Activated T-cell treated with anti-CD3 and anti-CD28 coated beads, Interleukin-2, amount 50 U/mL, for 24 hours (primary cell): ENCODE measurements around the gene LEFTY2.

Experiments
- DNase-seq: peaks from one replicate; pipeline ENCODE4 v3.0.0-alpha.2; 2020
- H3K27ac Mint-ChIP-seq: 2 replicates; pipeline ENCODE4 v1.8.0; 2020; ENCODE audit warnings: mild to moderate bottlenecking, mixed read lengths
- H3K27me3 Mint-ChIP-seq: 2 replicates; pipeline ENCODE4 v1.8.0; 2020; ENCODE audit warnings: mixed read lengths
- H3K36me3 Mint-ChIP-seq: 2 replicates; pipeline ENCODE4 v1.8.0; 2020; ENCODE audit warnings: low read depth, mixed read lengths
- H3K4me1 Mint-ChIP-seq: 2 replicates; pipeline ENCODE4 v1.8.0; 2020; ENCODE audit warnings: low read depth, mixed read lengths
- H3K4me3 Mint-ChIP-seq: 2 replicates; pipeline ENCODE4 v1.8.0; 2020; ENCODE audit warnings: mild to moderate bottlenecking, moderate library complexity, mixed read lengths
- H3K9me3 Mint-ChIP-seq: 2 replicates; pipeline ENCODE4 v1.8.0; 2020; ENCODE audit warnings: mixed read lengths

Gene LEFTY2

DNA sequence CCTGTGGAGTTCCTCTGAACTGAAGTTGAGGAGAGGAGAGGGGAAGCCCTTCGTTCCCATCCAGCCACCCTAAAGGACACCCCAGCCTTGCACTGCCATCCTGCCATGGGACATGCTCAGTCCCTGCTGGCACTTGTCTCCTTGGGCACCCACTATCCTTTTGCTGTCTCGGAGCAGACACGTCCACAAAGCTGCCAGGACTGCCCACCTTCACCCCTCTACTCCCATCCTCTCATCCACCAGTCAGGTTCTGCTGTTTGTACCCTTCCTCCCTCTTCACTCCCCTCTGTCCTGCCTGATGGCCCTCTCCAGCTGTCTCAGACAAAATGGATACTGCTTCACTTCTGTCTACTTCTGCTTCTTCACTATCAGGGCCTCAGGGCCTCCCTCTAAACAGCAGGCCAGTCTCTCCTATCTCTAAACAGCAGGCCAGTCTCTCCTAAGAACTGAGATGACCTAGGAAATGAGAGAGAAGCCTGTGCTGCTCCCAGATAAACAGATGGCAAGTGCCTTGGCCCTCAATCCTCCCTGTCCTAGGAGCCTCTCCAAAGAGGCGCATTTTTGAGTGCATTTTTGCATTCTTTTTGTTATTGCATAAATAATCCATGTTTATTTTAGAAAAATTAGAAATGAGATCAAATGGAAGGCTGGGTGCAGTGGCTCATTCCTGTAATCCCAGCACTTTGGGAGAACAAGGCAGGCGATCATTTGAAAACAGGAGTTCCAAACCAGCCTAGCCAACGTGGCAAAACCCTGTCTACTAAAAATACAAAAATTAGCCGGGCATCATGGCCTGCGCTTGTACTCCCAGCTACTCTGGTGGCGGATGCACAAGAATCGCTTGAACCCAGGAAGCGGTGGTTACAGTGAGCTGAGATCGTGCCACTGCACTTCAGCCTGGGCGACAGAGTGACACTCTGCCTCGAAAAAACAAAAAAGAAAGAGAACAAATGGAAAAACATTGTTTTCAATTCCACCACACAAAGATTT lies 12.5 kb downstream of the LEFTY2 start:
- Mint-ChIP-seq H3K4me3 (no peak overlapping the region), H3K4me1 (peaks cover 26% of the 10 kb centered on the region), H3K27ac (peak overlapping the region; percentile 89), H3K27me3 (no peaks in the 10 kb centered on the region), H3K9me3 (no peaks in the 10 kb centered on the region), H3K36me3 (peaks cover 6% of the 10 kb centered on the region)
- peak; percentile 45 for DNase-seq

DNA sequence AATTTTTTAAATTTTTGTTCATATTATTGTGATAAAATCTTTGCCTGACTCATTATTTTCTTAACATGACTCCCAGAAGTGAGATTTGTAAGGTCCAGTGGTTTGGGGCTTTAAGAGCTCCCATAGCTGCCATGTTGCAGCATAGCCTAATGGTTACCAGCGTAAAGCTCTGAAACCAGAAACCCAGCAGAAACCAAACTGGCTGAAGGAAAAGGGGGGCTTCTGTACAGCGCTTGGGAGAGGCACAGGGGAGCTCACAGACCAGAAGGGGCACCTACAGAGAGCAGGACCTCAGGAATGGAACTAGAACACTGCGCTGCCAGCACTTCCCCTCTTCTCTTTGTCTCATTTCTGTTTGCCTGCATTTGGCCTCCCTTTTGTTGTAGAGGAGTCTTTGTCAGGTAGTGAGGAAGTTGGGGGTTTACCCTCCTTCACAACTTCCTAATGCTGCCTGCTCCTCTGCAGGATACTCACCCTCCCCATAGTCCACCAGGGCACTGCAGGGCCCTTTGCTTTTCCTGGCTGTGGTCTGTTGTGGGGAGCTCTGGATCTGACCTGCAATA lies 14.4 kb downstream of the LEFTY2 start:
- H3K36me3 Mint-ChIP-seq = peaks cover 21% of the 10 kb centered on the region
- peaks cover 41% of the 10 kb centered on the region for H3K4me1 Mint-ChIP-seq
- H3K27ac Mint-ChIP-seq = no peak overlapping the region
- H3K9me3 Mint-ChIP-seq = no peaks in the 10 kb centered on the region
- DNase-seq = no peak
- no peak overlapping the region for H3K4me3 Mint-ChIP-seq
- no peaks in the 10 kb centered on the region for H3K27me3 Mint-ChIP-seq

DNA sequence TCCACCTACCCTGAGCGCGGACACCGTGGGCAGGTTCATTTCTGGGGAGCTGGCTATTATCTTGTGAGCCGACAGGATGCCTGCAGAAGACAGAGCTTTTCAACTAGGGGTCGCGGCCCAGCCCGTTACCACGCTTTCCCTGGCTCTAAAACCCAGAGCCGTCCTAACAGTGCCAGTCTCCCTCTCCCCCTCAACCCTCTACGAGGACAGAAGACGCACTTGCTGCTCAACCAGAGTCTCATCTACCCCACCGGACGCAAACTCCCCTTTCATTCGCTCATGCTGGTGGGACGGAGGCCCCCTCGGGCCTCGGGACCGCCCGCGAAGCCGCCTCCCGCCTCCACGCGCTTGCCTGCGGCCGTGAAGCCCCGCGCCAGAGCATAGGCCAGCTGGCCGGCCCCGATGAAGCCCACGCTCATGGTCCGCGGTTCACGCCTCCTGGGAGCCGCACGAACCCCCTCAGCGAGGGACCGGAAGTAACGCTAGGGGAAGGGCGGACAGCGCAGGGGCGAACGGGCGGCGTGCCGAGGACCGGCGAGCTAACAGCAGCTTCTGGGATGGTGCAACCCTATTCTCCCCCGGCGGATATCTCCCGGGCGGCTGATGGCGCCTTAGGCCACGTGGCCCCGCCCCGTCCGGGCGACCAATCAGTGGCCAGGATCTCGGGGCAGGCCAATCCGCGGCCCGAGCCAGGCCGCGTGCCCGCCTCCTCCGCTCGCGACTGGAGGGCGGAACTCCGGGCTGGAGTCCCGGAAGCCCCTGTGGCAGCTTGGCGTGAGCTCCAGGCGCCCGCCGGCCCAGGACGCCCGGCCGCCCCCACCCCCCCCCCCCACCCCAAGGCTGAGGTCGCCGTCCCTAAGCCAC lies 17.1 kb downstream of the LEFTY2 start, which contains the start of gene PYCR2:
Gene PYCR2, minus strand, starts transcription at position 559 of the 864 bp plus-strand sequence. Its CDS starts 140 bp downstream, at position 419.
- Mint-ChIP-seq H3K4me3 (peak within 1 kb of the TSS; percentile 96), H3K36me3 (peaks cover 48% of the 10 kb centered on the region), H3K27ac (peak within 1 kb of the TSS; percentile 97), H3K4me1 (peaks cover 61% of the 10 kb centered on the region), H3K9me3 (no peaks in the 10 kb centered on the region), H3K27me3 (no peaks in the 10 kb centered on the region)
- DNase-seq = peak; percentile 96

DNA sequence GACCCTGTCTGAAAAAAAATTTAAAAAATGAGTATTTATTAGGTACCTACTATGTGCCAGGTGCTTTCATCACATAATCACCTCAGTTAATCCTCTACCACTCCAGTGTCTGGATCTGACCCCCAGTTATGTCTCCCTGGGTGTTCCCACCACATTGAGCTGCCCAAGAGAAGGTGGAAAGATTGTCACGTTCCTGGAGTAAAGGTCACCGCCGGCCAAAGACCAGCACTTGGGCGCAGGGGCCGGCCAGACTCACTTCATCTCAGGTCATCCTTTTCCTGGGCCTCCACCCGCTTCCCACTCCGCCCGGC lies 17.7 kb downstream of the LEFTY2 start:
- no peaks in the 10 kb centered on the region for H3K27me3 Mint-ChIP-seq
- H3K4me3 Mint-ChIP-seq = peak overlapping the region; percentile 96
- H3K36me3 Mint-ChIP-seq = peaks cover 54% of the 10 kb centered on the region
- H3K4me1 Mint-ChIP-seq = peaks cover 58% of the 10 kb centered on the region
- H3K27ac Mint-ChIP-seq = peak overlapping the region; percentile 97
- DNase-seq = no peak
- no peaks in the 10 kb centered on the region for H3K9me3 Mint-ChIP-seq

DNA sequence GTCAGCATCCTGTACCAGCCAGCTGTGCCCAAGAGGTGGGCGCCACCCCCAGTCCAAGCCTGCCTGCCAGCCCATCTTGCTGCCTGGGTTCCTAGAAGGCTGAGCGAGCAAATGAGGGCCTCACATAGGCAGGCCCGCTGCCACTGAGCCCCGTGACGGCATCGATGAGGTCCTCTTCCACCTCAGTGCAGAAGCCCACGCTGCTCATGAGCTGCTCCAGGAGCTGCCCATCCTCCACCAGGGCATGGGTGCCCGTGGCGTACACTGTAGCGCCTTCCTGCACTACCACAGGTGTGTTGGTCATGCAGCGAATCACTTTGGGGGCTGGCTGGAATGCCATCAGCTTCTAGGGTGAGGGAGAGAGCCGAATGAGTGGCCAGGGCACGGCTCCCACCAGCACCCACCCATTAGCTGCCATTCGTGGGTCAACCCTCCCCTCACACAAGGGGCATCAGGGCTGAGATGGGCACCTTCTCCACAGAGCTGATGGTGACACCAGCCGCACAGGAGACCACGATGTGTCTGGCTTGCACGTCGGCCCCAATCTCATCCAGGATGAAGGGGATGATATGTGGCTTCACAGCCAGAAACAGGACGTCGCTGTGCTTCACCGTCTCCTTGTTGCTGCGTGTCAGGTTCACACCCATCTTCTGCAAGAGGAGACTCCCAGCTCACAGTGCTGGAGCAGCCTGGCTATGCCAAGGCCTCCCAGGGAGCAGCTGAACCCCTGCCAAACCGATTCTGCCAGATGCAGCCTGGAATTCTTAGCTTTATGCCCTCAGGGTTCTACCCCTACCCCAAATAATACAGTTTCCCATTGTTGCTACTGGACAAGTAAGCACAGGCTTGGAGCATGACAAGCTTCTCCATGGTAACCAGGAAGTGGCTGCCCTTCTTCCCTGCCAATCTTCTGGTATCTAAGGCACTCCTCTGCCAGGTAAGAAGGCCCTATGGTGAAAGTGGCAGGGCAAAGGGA lies 19.0 kb downstream of the LEFTY2 start:
- Mint-ChIP-seq H3K36me3 (peaks cover 67% of the 10 kb centered on the region), H3K4me1 (peaks cover 62% of the 10 kb centered on the region), H3K27ac (peak overlapping the region; percentile 97), H3K27me3 (no peaks in the 10 kb centered on the region), H3K9me3 (no peaks in the 10 kb centered on the region), H3K4me3 (peak overlapping the region; percentile 96)
- DNase-seq = no peak

DNA sequence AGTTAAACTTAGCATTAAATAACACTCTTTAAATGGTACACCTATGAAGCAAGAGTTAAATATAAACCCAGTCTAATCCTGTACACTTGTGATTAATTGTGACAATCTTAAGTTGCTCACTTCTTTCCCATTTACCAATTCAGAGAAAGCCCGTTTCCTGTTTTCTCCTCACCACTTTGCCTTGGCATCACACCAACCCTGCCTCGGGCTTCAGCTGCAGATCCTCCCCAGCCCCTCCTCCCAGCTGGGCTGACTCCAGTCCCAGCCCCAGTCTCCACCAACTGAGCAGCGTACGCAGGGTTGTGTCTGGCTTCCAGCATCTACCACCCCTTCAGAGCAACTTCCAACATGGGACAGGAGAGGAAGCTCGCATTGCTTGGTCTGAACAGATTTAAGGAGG lies 21.1 kb downstream of the LEFTY2 start:
- Mint-ChIP-seq H3K36me3 (peaks cover 86% of the 10 kb centered on the region), H3K27me3 (no peaks in the 10 kb centered on the region), H3K9me3 (no peaks in the 10 kb centered on the region), H3K4me3 (no peak overlapping the region), H3K4me1 (peaks cover 52% of the 10 kb centered on the region), H3K27ac (peak overlapping the region; percentile 74)
- no peak for DNase-seq

DNA sequence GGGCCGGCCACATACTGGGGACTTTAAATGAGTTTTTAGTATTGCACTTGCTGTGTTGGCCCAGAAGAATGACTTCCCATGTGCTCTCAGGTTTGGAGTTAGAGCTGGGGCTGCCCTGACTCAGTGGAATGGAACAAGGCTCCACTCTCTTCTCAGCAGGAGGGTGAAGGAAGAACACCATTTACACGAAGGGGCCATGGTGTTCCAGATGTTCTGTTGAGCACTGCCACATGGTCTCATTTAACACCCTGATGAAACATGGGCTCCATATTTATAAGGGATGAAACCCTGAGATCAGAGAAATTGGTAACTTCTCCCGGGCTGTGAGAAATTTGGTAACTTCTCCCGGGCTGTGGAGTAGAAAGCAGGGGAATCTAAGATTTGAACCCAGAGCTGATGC lies 22.7 kb downstream of the LEFTY2 start:
- H3K4me3 Mint-ChIP-seq = no peak overlapping the region
- no peaks in the 10 kb centered on the region for H3K9me3 Mint-ChIP-seq
- H3K36me3 Mint-ChIP-seq = peaks cover 79% of the 10 kb centered on the region
- DNase-seq = no peak
- peaks cover 49% of the 10 kb centered on the region for H3K4me1 Mint-ChIP-seq
- H3K27me3 Mint-ChIP-seq = no peaks in the 10 kb centered on the region
- H3K27ac Mint-ChIP-seq = no peak overlapping the region

DNA sequence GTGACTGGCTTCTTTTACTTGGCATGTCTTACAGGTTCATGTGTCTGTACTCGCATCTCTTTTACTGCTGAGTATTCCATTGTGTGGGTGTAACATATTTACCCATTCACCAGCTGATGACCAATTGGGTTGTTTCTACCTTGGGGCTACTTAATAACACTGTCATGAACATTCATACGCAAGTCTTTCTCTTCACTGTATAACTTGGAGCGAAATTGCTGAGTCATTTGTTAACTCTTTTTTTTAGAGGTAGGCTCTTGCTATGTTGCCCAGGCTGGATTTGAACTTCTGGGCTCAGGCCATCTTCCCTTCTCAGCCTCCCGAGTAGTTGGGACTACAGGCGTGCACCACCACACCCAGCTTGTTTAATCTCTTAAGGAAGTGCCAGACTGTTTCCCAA lies 23.5 kb downstream of the LEFTY2 start:
- Mint-ChIP-seq H3K36me3 (peaks cover 78% of the 10 kb centered on the region), H3K9me3 (no peaks in the 10 kb centered on the region), H3K4me3 (no peak overlapping the region), H3K27me3 (no peaks in the 10 kb centered on the region), H3K27ac (peak overlapping the region; percentile 1), H3K4me1 (peaks cover 45% of the 10 kb centered on the region)
- no peak for DNase-seq

DNA sequence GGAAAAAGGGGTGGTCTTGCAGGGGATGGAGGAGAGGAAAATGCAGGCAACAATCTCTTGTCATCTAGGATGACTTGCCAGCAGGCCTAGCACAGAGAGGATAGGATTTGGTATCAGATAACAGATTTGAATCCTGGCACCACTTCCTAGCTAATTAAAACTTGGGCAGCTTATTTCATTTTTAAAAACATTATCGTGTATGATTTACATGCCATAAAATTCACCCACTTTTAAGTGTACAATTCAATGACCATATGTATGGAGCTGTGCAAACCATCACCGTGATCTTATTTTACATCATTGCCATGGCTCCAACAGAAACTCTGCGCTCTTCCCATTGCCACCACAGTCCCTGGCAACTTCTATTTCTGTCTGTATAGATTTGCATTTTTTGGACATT lies 23.9 kb downstream of the LEFTY2 start:
- Mint-ChIP-seq H3K27ac (peak overlapping the region; percentile 1), H3K4me1 (peaks cover 41% of the 10 kb centered on the region), H3K36me3 (peaks cover 74% of the 10 kb centered on the region), H3K4me3 (no peak overlapping the region), H3K27me3 (no peaks in the 10 kb centered on the region), H3K9me3 (no peaks in the 10 kb centered on the region)
- no peak for DNase-seq

DNA sequence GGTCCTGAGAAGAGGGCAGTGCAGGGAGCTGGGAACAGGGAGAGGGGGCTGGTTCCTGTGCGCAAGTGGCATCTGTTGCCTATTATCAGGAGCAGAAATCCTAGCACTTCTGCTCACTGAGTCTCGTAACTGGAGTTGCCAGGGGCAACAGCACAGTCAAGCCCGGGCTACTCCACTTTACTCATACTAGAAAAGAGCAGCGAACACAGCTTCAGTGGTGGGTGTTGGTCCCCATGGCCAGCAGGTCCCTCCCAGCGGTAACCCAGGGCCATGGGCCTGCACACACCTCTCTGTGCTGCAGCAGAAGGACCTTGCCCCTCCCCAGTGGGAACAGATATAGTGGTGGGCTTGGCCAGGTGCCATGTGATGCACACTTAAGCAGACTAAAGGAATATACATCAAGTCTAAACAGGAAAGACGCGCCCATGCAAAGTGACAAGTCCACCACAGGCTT lies 25.5 kb downstream of the LEFTY2 start:
- H3K9me3 Mint-ChIP-seq = no peaks in the 10 kb centered on the region
- peaks cover 59% of the 10 kb centered on the region for H3K36me3 Mint-ChIP-seq
- H3K4me3 Mint-ChIP-seq = no peak overlapping the region
- no peak overlapping the region for H3K27ac Mint-ChIP-seq
- no peaks in the 10 kb centered on the region for H3K27me3 Mint-ChIP-seq
- DNase-seq = no peak
- H3K4me1 Mint-ChIP-seq = peaks cover 33% of the 10 kb centered on the region

DNA sequence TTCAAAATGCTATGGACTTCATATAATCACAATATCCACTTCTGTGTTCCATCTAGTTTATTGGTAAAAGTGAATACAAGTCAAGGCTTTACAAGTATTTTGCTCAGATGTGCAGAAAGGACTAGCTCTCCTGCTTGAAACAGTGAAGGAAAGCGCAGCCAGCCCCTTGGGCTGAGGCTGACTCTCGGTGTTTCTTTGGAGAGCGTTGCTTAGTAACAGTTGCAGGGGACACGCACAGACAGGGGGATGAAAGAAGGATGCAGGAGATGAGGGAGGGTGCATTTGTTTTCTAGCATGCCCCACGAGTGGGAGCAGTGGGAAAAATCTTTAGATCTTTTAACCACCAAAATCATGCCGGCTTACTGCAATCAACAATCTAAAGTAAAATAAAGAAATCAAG lies 26.1 kb downstream of the LEFTY2 start:
- Mint-ChIP-seq H3K4me3 (no peak overlapping the region), H3K27me3 (no peaks in the 10 kb centered on the region), H3K27ac (no peak overlapping the region), H3K4me1 (peaks cover 33% of the 10 kb centered on the region), H3K36me3 (peaks cover 52% of the 10 kb centered on the region), H3K9me3 (no peaks in the 10 kb centered on the region)
- no peak for DNase-seq

DNA sequence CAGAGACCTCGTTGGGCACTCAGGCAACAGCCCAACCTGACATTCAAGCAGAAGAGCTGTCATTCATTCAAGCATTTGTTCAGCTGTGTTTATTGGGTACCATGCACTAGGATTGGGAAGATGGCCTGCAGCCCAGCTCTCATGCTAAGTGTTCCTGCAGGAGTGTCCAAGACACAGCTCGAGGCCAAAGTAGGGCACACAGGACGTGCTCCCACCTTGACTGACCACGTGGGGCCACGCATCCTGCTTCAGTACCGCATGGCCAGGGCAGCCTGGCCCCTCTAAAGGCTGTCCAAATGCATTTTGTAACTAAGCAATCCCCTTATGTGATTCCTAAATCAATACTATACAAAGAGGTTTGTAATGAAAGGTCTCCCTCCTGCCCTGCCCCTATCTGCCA lies 26.6 kb downstream of the LEFTY2 start:
- Mint-ChIP-seq H3K9me3 (no peaks in the 10 kb centered on the region), H3K27me3 (no peaks in the 10 kb centered on the region), H3K36me3 (peaks cover 47% of the 10 kb centered on the region), H3K4me3 (no peak overlapping the region), H3K27ac (no peak overlapping the region), H3K4me1 (peaks cover 33% of the 10 kb centered on the region)
- DNase-seq = no peak

DNA sequence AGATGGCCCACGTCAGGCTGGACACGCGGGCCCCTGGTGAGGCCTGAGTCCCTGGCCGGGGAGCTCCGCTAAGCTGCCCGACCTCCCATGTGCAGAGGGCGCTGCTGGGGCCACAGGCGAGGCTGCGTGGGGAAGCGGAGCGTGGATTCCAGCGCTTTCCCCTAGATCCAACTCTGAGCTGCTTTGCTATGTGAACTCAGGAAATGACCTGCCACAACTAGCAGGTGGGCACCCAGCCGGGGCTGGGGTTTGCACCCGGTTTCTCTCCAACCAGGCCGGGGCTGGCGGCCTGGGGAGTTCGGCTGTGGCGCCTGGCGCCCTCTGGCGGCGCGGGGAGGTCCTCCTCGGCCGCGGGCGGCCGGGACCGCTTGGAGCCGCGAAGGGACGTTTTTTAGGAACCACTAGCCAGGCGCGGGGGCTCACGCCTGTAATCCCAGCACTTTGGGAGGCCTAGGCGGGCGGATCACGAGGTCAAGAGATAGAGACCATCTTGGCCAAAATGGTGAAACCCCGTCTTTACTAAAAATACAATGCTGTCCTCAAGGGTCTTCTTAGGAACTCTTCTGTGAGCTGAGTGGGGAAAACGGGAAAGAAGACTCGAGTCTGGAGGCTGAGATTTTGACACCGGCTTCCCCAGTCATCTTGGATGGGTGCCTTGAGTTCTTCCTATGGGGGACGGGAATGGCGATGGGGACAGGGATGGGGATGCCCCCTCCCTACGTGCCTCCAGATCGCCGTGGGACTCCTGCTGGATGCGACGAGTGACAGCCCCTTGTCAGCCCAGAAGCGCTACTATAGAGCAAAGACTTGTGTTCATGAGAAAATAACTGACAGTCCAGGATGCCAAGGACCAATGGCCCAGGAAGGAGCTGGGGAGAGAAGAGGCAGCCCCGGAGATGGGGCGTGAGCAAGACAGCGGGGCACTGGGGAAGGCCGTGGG lies 29.6 kb downstream of the LEFTY2 start:
- peak; percentile 86 for DNase-seq
- Mint-ChIP-seq H3K27ac (no peak overlapping the region), H3K27me3 (no peaks in the 10 kb centered on the region), H3K36me3 (peaks cover 18% of the 10 kb centered on the region), H3K4me1 (peaks cover 22% of the 10 kb centered on the region), H3K9me3 (no peaks in the 10 kb centered on the region), H3K4me3 (no peak overlapping the region)
